Astrocyte (in vitro differentiated cells and primary cell): ENCODE measurements around the gene GALK1. TPM values are rescaled to one million over a fixed set of nuclear protein-coding genes. Genes with fewer than 3 reads are reported as not detected.

ENCODE experiments used
- DNase-seq: peaks from one replicate; pipeline ENCODE4 v3.0.0-alpha.2; 2010; ENCODE audit warnings: low read depth
- FAIRE-seq: peaks from 2 replicates; lab custom pipeline; 2011; peaks lifted over from hg19 to GRCh38; lab: Jason Lieb, UNC
- H2AFZ ChIP-seq: 2 replicates; pipeline ENCODE4 v1.6.0; 2012; ENCODE audit warnings: low read depth, low read length, inconsistent platforms
- H3K27ac ChIP-seq: 2 replicates; pipeline ENCODE4 v1.5.1; 2011; ENCODE audit warnings: low read depth, low read length, inconsistent platforms
- H3K27me3 ChIP-seq: 2 replicates; pipeline ENCODE4 v1.6.0; 2011; ENCODE audit warnings: low read length, inconsistent platforms; ENCODE audit not compliant: insufficient read depth
- H3K36me3 ChIP-seq: 2 replicates; pipeline ENCODE4 v1.5.1; 2011; ENCODE audit warnings: low read length, inconsistent platforms; ENCODE audit not compliant: insufficient read depth
- H3K4me1 ChIP-seq: 2 replicates; pipeline ENCODE4 v1.5.1; 2011; ENCODE audit warnings: low read length, inconsistent platforms; ENCODE audit not compliant: insufficient read depth
- H3K4me2 ChIP-seq: 2 replicates; pipeline ENCODE4 v1.6.0; 2012; ENCODE audit warnings: low read length, inconsistent platforms
- H3K4me3 ChIP-seq: 2 replicates; pipeline ENCODE4 v1.5.1; 2011; ENCODE audit warnings: low read depth, mild to moderate bottlenecking, low read length, inconsistent platforms; ENCODE audit not compliant: insufficient read depth
- H3K79me2 ChIP-seq: 2 replicates; pipeline ENCODE4 v1.6.0; 2012; ENCODE audit warnings: mild to moderate bottlenecking, low read length, inconsistent platforms; ENCODE audit not compliant: insufficient read depth
- H3K9ac ChIP-seq: 2 replicates; pipeline ENCODE4 v1.6.0; 2012; ENCODE audit warnings: mild to moderate bottlenecking, low read length, inconsistent platforms
- H3K9me3 ChIP-seq: 2 replicates; pipeline ENCODE4 v1.5.1; 2012; ENCODE audit warnings: low read depth, mild to moderate bottlenecking, low read length, inconsistent platforms; ENCODE audit not compliant: insufficient read depth
- H4K20me1 ChIP-seq: 2 replicates; pipeline ENCODE4 v1.6.0; 2012; ENCODE audit warnings: low read length, inconsistent platforms; ENCODE audit not compliant: insufficient read depth
- H3K27ac Mint-ChIP-seq: one replicate; pipeline ENCODE4 v1.8.0; 2021; ENCODE audit warnings: mild to moderate bottlenecking, mixed read lengths; ENCODE audit not compliant: unreplicated experiment
- H3K27me3 Mint-ChIP-seq: one replicate; pipeline ENCODE4 v1.8.0; 2021; ENCODE audit warnings: low read depth, mixed read lengths; ENCODE audit not compliant: unreplicated experiment
- H3K36me3 Mint-ChIP-seq: one replicate; pipeline ENCODE4 v1.8.0; 2021; ENCODE audit warnings: low read depth, mixed read lengths; ENCODE audit not compliant: unreplicated experiment
- H3K4me1 Mint-ChIP-seq: one replicate; pipeline ENCODE4 v1.8.0; 2021; ENCODE audit warnings: low read depth, mixed read lengths; ENCODE audit not compliant: unreplicated experiment
- H3K4me3 Mint-ChIP-seq: one replicate; pipeline ENCODE4 v1.8.0; 2021; ENCODE audit warnings: mild to moderate bottlenecking, moderate library complexity, mixed read lengths; ENCODE audit not compliant: unreplicated experiment
- H3K9me3 Mint-ChIP-seq: one replicate; pipeline ENCODE4 v1.8.0; 2021; ENCODE audit warnings: mild to moderate bottlenecking, mixed read lengths; ENCODE audit not compliant: unreplicated experiment
- EZH2 ChIP-seq: IDR thresholded peaks from 2 replicates; pipeline ENCODE4 v1.6.1; 2012; ENCODE audit warnings: mild to moderate bottlenecking, low read length, inconsistent platforms; ENCODE audit not compliant: insufficient read depth
- total RNA-seq: library from RNA; stranded (reverse); gene quantifications from 2 replicates; pipeline ENCODE4 v1.2.1, GENCODE V29; 2021
- TF ChIP-seq, protein P1 (sequence below): IDR thresholded peaks from 2 replicates; pipeline ENCODE4 v1.5.1; 2011; ENCODE audit warnings: low read depth, mild to moderate bottlenecking, inconsistent platforms, low read length, moderate library complexity; ENCODE audit not compliant: insufficient read depth

GALK1 gene
- total RNA-seq, 1 donor from 2014 or later: 22.6 TPM

DNA sequence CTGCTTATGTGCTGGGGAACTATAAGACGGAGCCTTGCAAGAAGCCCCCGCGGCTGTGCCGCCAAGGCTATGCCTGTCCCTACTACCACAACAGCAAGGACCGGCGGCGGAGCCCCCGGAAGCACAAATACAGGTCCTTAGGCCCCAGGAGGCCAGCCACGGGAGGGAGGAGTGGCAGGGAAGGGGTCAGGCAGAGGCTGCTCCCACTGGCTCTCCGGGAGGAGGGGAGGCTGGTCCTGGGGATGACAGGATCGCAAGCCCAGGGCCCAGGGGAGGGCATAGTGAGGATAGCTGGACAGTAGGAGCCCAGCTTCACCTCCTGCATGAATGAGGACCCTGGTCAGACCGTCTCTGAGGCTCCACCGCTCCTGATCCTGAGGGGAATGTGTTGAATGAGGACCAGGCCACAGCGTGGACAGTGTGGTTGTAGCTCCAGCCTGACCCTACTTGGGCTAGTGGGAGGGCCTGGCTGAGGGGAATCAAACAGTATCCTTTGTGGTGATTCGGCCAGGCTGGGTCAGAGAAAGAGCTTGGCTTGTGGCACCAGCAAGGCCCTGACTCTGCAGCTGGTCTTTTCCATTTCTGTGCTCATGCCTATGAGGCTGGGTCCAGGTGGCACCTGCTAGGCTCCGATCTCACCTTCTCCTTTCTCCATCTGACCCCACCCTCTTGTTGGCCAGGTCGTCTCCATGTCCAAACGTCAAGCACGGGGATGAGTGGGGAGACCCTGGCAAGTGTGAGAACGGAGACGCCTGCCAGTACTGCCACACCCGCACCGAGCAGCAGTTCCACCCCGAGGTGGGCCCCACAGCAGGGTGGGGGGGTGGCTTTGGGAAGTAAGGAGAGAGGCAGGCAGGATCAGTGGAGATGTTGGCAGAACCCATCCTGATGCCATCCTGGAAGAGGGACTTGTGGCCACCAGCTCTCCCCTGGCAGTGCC, 48.4 kb upstream of the GALK1 start:
- no peaks in the 10 kb centered on the region for H3K9me3 Mint-ChIP-seq
- FAIRE-seq (no peak), DNase-seq (no peak)
- no peak overlapping the region for H3K27ac Mint-ChIP-seq
- no peak overlapping the region for H3K4me2 ChIP-seq
- no peak overlapping the region for H3K4me3 ChIP-seq
- H3K27me3 Mint-ChIP-seq: no peaks in the 10 kb centered on the region
- TF ChIP-seq EZH2: no peak
- TF ChIP-seq, protein P1, sequence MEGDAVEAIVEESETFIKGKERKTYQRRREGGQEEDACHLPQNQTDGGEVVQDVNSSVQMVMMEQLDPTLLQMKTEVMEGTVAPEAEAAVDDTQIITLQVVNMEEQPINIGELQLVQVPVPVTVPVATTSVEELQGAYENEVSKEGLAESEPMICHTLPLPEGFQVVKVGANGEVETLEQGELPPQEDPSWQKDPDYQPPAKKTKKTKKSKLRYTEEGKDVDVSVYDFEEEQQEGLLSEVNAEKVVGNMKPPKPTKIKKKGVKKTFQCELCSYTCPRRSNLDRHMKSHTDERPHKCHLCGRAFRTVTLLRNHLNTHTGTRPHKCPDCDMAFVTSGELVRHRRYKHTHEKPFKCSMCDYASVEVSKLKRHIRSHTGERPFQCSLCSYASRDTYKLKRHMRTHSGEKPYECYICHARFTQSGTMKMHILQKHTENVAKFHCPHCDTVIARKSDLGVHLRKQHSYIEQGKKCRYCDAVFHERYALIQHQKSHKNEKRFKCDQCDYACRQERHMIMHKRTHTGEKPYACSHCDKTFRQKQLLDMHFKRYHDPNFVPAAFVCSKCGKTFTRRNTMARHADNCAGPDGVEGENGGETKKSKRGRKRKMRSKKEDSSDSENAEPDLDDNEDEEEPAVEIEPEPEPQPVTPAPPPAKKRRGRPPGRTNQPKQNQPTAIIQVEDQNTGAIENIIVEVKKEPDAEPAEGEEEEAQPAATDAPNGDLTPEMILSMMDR: no peak
- H3K9me3 ChIP-seq: no peaks in the 10 kb centered on the region
- H3K36me3 ChIP-seq: peaks cover 13% of the 10 kb centered on the region
- no peak overlapping the region for H3K4me3 Mint-ChIP-seq
- H3K9ac ChIP-seq: no peak overlapping the region
- peaks cover 17% of the 10 kb centered on the region for H3K4me1 ChIP-seq
- H4K20me1 ChIP-seq: peaks cover 31% of the 10 kb centered on the region
- peaks cover 18% of the 10 kb centered on the region for H3K4me1 Mint-ChIP-seq
- H3K27ac ChIP-seq: no peak overlapping the region
- H3K36me3 Mint-ChIP-seq: peaks cover 7% of the 10 kb centered on the region
- no peak overlapping the region for H2AFZ ChIP-seq
- no peaks in the 10 kb centered on the region for H3K27me3 ChIP-seq
- no peaks in the 10 kb centered on the region for H3K79me2 ChIP-seq

DNA sequence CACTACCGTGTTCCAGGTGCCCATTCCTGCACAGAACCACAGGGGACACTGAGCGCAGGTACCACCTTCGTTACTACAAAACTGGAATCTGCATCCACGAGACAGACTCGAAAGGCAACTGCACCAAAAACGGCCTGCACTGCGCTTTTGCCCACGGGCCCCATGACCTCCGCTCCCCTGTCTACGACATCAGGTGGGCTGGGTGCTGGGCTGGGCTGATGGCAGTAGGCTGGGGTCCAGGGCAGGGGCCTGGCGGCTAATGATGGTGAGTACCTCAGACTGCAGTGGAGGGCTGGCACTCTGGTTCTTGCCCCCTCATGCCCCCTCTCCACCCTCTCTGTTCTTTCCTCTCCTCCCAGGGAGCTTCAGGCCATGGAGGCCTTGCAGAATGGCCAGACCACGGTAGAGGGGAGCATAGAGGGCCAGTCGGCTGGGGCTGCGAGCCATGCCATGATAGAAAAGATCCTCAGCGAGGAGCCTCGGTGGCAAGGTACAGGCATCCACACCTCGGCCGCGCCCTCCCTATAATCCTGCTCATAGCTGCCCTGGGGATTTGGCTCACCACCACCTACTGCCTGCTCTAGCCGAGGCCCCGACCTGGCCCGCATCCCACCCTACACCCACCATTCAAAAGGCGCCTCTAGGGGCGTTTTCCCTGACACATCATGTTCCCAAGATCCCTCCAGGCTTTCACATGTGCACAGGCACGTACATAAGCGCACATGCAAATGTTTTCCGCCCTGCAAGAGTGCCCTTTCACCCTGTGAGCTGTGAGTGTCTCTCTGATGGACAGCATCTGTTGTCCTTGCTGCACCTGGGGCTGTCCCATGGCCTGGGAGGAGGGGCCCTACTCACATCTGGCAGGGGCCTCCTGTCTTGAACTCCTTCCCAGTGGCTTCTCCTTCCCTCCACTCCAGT, 47.4 kb upstream of the GALK1 start:
- H3K4me2 ChIP-seq: no peak overlapping the region
- peaks cover 13% of the 10 kb centered on the region for H3K36me3 ChIP-seq
- peaks cover 17% of the 10 kb centered on the region for H3K4me1 ChIP-seq
- H3K27me3 ChIP-seq: no peaks in the 10 kb centered on the region
- peaks cover 18% of the 10 kb centered on the region for H3K4me1 Mint-ChIP-seq
- H2AFZ ChIP-seq: no peak overlapping the region
- H3K9me3 Mint-ChIP-seq: no peaks in the 10 kb centered on the region
- no peak overlapping the region for H3K4me3 ChIP-seq
- TF ChIP-seq, protein P1: no peak
- no peak for TF ChIP-seq EZH2
- H3K79me2 ChIP-seq: peaks cover 8% of the 10 kb centered on the region
- peaks cover 39% of the 10 kb centered on the region for H4K20me1 ChIP-seq
- H3K4me3 Mint-ChIP-seq: no peak overlapping the region
- no peak overlapping the region for H3K9ac ChIP-seq
- no peaks in the 10 kb centered on the region for H3K27me3 Mint-ChIP-seq
- H3K9me3 ChIP-seq: no peaks in the 10 kb centered on the region
- no peak overlapping the region for H3K27ac Mint-ChIP-seq
- DNase-seq: no peak
- H3K36me3 Mint-ChIP-seq: peaks cover 11% of the 10 kb centered on the region
- FAIRE-seq: no peak
- H3K27ac ChIP-seq: no peak overlapping the region
